ENCODE data around the gene TUFM. TPM values are rescaled to one million over a fixed set of nuclear protein-coding genes. Genes with fewer than 3 reads are reported as not detected.

The TUFM gene
- polyA plus RNA-seq, 1 donor from 2014 or later: 144 TPM

- Histone ChIP-seq H3K9ac (ENCODE audit: low read length) (no peak overlapping the region), H3K27me3 (ENCODE audit: insufficient read depth, low read depth, low read length) (no peaks in the 10 kb centered on the region), H2AFZ (ENCODE audit: low read depth, low read length) (no peak overlapping the region), H3K79me2 (replicated peaks; ENCODE audit: insufficient read depth, low read length) (no peaks in the 10 kb centered on the region), H3K4me3 (ENCODE audit: low read length) (no peak overlapping the region), H3F3A (ENCODE audit: insufficient read depth, low read length, poor library complexity, severe bottlenecking) (no peaks in the 10 kb centered on the region), H4K20me1 (ENCODE audit: insufficient read depth) (no peaks in the 10 kb centered on the region), H3K27ac (ENCODE audit: low read length) (no peak overlapping the region), H3K9me3 (ENCODE audit: low read length) (no peaks in the 10 kb centered on the region), H3K9me2 (ENCODE audit: insufficient read depth, low read length) (no peaks in the 10 kb centered on the region), H3K36me3 (ENCODE audit: insufficient read depth, low read length) (no peaks in the 10 kb centered on the region), H3K4me2 (ENCODE audit: low read length) (no peak overlapping the region)
- TF ChIP-seq SMC3 (conservative IDR thresholded peaks at IDR 0.05; ENCODE audit: poor library complexity) (no peak), EP300 (conservative IDR thresholded peaks at IDR 0.05; ENCODE audit: poor library complexity, severe bottlenecking) (no peak), TAF1 (IDR thresholded peaks at IDR 0.05; ENCODE audit: low read depth) (no peak), POLR2AphosphoS5 (IDR thresholded peaks at IDR 0.05) (no peak), MXI1 (conservative IDR thresholded peaks at IDR 0.05; ENCODE audit: poor library complexity, severe bottlenecking) (no peak), RAD21 (conservative IDR thresholded peaks at IDR 0.05) (no peak), CTCF (IDR thresholded peaks at IDR 0.05; ENCODE audit: poor library complexity, severe bottlenecking) (no peak), EZH2 (IDR thresholded peaks at IDR 0.05; ENCODE audit: borderline replicate concordance, insufficient read depth, low read length, poor library complexity, severe bottlenecking) (no peak)
Observed at GRCh38 chr16:28876973-28877654, 31.0 kb upstream of the TUFM start.

- Histone ChIP-seq H3K9ac (ENCODE audit: low read length) (no peak overlapping the region), H3K27ac (ENCODE audit: low read length) (no peak overlapping the region), H3K9me2 (ENCODE audit: insufficient read depth, low read length) (no peaks in the 10 kb centered on the region), H3K27me3 (ENCODE audit: insufficient read depth, low read depth, low read length) (no peaks in the 10 kb centered on the region), H3K79me2 (replicated peaks; ENCODE audit: insufficient read depth, low read length) (no peaks in the 10 kb centered on the region), H4K20me1 (ENCODE audit: insufficient read depth) (no peaks in the 10 kb centered on the region), H2AFZ (ENCODE audit: low read depth, low read length) (no peak overlapping the region), H3K4me2 (ENCODE audit: low read length) (no peak overlapping the region), H3F3A (ENCODE audit: insufficient read depth, low read length, poor library complexity, severe bottlenecking) (no peaks in the 10 kb centered on the region), H3K9me3 (ENCODE audit: low read length) (no peaks in the 10 kb centered on the region), H3K36me3 (ENCODE audit: insufficient read depth, low read length) (no peaks in the 10 kb centered on the region), H3K4me3 (ENCODE audit: low read length) (no peak overlapping the region)
- no peak for TF ChIP-seq REST (IDR thresholded peaks at IDR 0.05; ENCODE audit: borderline replicate concordance)
- no peak for TF ChIP-seq MXI1 (conservative IDR thresholded peaks at IDR 0.05; ENCODE audit: poor library complexity, severe bottlenecking)
- no peak for TF ChIP-seq RAD21 (conservative IDR thresholded peaks at IDR 0.05)
- TF ChIP-seq EZH2 (IDR thresholded peaks at IDR 0.05; ENCODE audit: borderline replicate concordance, insufficient read depth, low read length, poor library complexity, severe bottlenecking): no peak
- TF ChIP-seq TAF1 (IDR thresholded peaks at IDR 0.05; ENCODE audit: low read depth): no peak
- TF ChIP-seq POLR2AphosphoS5 (IDR thresholded peaks at IDR 0.05): no peak
- TF ChIP-seq CTCF (IDR thresholded peaks at IDR 0.05; ENCODE audit: poor library complexity, severe bottlenecking): no peak
- TF ChIP-seq EP300 (conservative IDR thresholded peaks at IDR 0.05; ENCODE audit: poor library complexity, severe bottlenecking): no peak
- no peak for TF ChIP-seq SMC3 (conservative IDR thresholded peaks at IDR 0.05; ENCODE audit: poor library complexity)
Observed at GRCh38 chr16:28876019-28876659, 30.0 kb upstream of the TUFM start.
